Fibroblast of the aortic adventitia (primary cell): ENCODE measurements around the gene ZNF213. TPM values are rescaled to one million over a fixed set of nuclear protein-coding genes. Genes with fewer than 3 reads are reported as not detected.
A peak's percentile ranks its signal among the peaks of the same experiment; 100 is the strongest.
"Not testable (repeated sequence)": the region's sequence is repeated elsewhere in the genome, so short reads cannot be mapped to it uniquely, and the experiment has no call there.

Source experiments
- DNase-seq: peaks from one replicate; pipeline ENCODE4 v3.0.0-alpha.2; 2010; ENCODE audit warnings: low read depth
- H3K4me3 ChIP-seq: 2 replicates; pipeline ENCODE4 v1.5.1; 2011; ENCODE audit warnings: low read depth, mild to moderate bottlenecking, control low read depth, low read length, moderate library complexity
- CTCF ChIP-seq: IDR thresholded peaks from 2 replicates; pipeline ENCODE4 v1.5.1; 2011; ENCODE audit warnings: mild to moderate bottlenecking, low read length, control low read depth, inconsistent platforms; ENCODE audit not compliant: insufficient read depth
- total RNA-seq: library from RNA; depleted of rRNA; stranded (reverse); fragments of >200 nt; gene quantifications from 2 replicates; pipeline ENCODE4 v1.2.3, GENCODE V29; 2012; ENCODE audit warnings: low replicate concordance

Gene ZNF213
- total RNA-seq, 1 donor: 6.9 TPM

- peak overlapping the region; percentile 83 for H3K4me3 ChIP-seq
- DNase-seq: no peak
- TF ChIP-seq CTCF: no peak
Observed at GRCh38 chr16:3133844-3134243, 985 bp upstream of the ZNF213 start.

GRCh38 chr16:3135126-3135715 lies 392 bp downstream of the ZNF213 start:
- TF ChIP-seq CTCF: no peak
- H3K4me3 ChIP-seq: peak overlapping the region; percentile 83
- DNase-seq: peak; percentile 22

GRCh38 chr16:3137267-3137666 lies 2.4 kb downstream of the ZNF213 start:
- no peak overlapping the region for H3K4me3 ChIP-seq
- TF ChIP-seq CTCF: no peak
- no peak for DNase-seq

GRCh38 chr16:3138342-3138741 lies 3.5 kb downstream of the ZNF213 start:
- no peak for DNase-seq
- TF ChIP-seq CTCF: no peak
- no peak overlapping the region for H3K4me3 ChIP-seq

GRCh38 chr16:3138823-3139426 lies 4.1 kb downstream of the ZNF213 start:
- no peak overlapping the region for H3K4me3 ChIP-seq
- DNase-seq: no peak
- TF ChIP-seq CTCF: no peak

- DNase-seq, H3K4me3 ChIP-seq: not testable (repeated sequence)
Observed at GRCh38 chr16:3139561-3139960, 4.7 kb downstream of the ZNF213 start.

- DNase-seq: no peak
- TF ChIP-seq CTCF: no peak
- H3K4me3 ChIP-seq: no peak overlapping the region
Observed at GRCh38 chr16:3140603-3141427, 6.0 kb downstream of the ZNF213 start.
